HEK293T (cell line): Measurements from ENCODE around the gene PRKCE.

Source experiments
- CTBP1 ChIP-seq: fragments of 450-650 bp; IDR thresholded peaks from 2 replicates; pipeline ENCODE4 v1.6.1; 2016; ENCODE audit warnings: borderline replicate concordance
- ELF4 ChIP-seq: fragments of 450-650 bp; IDR thresholded peaks from 2 replicates; pipeline ENCODE4 v1.6.1; 2017; ENCODE audit warnings: antibody characterized with exemption
- FOXM1 ChIP-seq: fragments of 450-650 bp; IDR thresholded peaks from 2 replicates; pipeline ENCODE4 v1.6.1; 2017; ENCODE audit warnings: mild to moderate bottlenecking, borderline replicate concordance
- PKNOX1 ChIP-seq: fragments of 450-650 bp; IDR thresholded peaks from 2 replicates; pipeline ENCODE4 v1.6.1; 2016
- SP1 ChIP-seq: fragments of 450-650 bp; IDR thresholded peaks from 2 replicates; pipeline ENCODE4 v1.6.1; 2017
- ZNF384 ChIP-seq: fragments of 450-650 bp; IDR thresholded peaks from 2 replicates; pipeline ENCODE4 v1.6.1; 2016

- no peak for TF ChIP-seq PKNOX1
- no peak for TF ChIP-seq SP1
- no peak for TF ChIP-seq ZNF384
- no peak for TF ChIP-seq ELF4
- TF ChIP-seq FOXM1 = no peak
- no peak for TF ChIP-seq CTBP1
Measured at GRCh38 chr2:45681675-45682074, 30.2 kb downstream of the PRKCE start.
